Measurements from ENCODE around the gene DCXR. TPM values are rescaled to one million over a fixed set of nuclear protein-coding genes. Genes with fewer than 3 reads are reported as not detected.

Gene DCXR
- total RNA-seq, 2 donors from 2014 or later, result 114 to 125 TPM

- Mint-ChIP-seq H3K27me3 (ENCODE audit: low read depth) (no peaks in the 10 kb centered on the region), H3K36me3 (ENCODE audit: insufficient read depth in 2 of 2) (peaks cover 0 to 4% of the 10 kb centered on the region in 2 donors), H3K27ac (no peak overlapping the region), H3K9me3 (no peaks in the 10 kb centered on the region), H3K4me1 (ENCODE audit: low read depth) (peaks cover 12% of the 10 kb centered on the region), H3K4me3 (no peak overlapping the region)
- no peak for DNase-seq
- no peak for ATAC-seq (replicated peaks in 1 of 2)
These were observed 18.6 kb upstream of the DCXR start for GRCh38 chr17:82055965-82056728.

- Mint-ChIP-seq H3K4me3 (peak overlapping the region in 1 of 2 donors; percentile 17), H3K27me3 (ENCODE audit: low read depth) (no peaks in the 10 kb centered on the region), H3K27ac (no peak overlapping the region), H3K9me3 (no peaks in the 10 kb centered on the region), H3K4me1 (ENCODE audit: low read depth) (peaks cover 19% of the 10 kb centered on the region), H3K36me3 (ENCODE audit: insufficient read depth in 2 of 2) (peaks cover 0 to 2% of the 10 kb centered on the region in 2 donors)
- DNase-seq (no peak), ATAC-seq (replicated peaks in 1 of 2) (no peak)
These were observed 17.8 kb upstream of the DCXR start for GRCh38 chr17:82055023-82055964.

GRCh38 chr17:82054351-82055022 is 17.0 kb upstream of the DCXR start:
- H3K9me3 Mint-ChIP-seq, result no peaks in the 10 kb centered on the region
- ATAC-seq (replicated peaks in 1 of 2) (no peak), DNase-seq (no peak)
- H3K4me3 Mint-ChIP-seq, result peak overlapping the region in 1 of 2 donors; percentile 17
- no peak overlapping the region for H3K27ac Mint-ChIP-seq
- H3K4me1 Mint-ChIP-seq (ENCODE audit: low read depth), result peaks cover 20% of the 10 kb centered on the region
- H3K36me3 Mint-ChIP-seq (ENCODE audit: insufficient read depth in 2 of 2), result no peaks in the 10 kb centered on the region
- no peaks in the 10 kb centered on the region for H3K27me3 Mint-ChIP-seq (ENCODE audit: low read depth)

- no peak overlapping the region for H3K27ac Mint-ChIP-seq
- no peak for DNase-seq
These were observed 16.2 kb upstream of the DCXR start for GRCh38 chr17:82053556-82054263.

GRCh38 chr17:82053130-82053529 is 15.6 kb upstream of the DCXR start:
- Mint-ChIP-seq H3K4me1 (ENCODE audit: low read depth) (peaks cover 20% of the 10 kb centered on the region), H3K4me3 (peak overlapping the region; percentile 84 to 88), H3K27me3 (ENCODE audit: low read depth) (no peaks in the 10 kb centered on the region), H3K9me3 (no peaks in the 10 kb centered on the region), H3K36me3 (ENCODE audit: insufficient read depth in 2 of 2) (no peaks in the 10 kb centered on the region), H3K27ac (no peak overlapping the region)
- ATAC-seq (replicated peaks in 1 of 2) (no peak), DNase-seq (no peak)

More at GRCh38 chr17:82053556-82054263, 16.2 kb upstream of the DCXR start:
- Mint-ChIP-seq H3K4me3 (peak overlapping the region; percentile 84 to 88), H3K36me3 (ENCODE audit: insufficient read depth in 2 of 2) (no peaks in the 10 kb centered on the region), H3K9me3 (no peaks in the 10 kb centered on the region), H3K4me1 (ENCODE audit: low read depth) (peaks cover 20% of the 10 kb centered on the region), H3K27me3 (ENCODE audit: low read depth) (no peaks in the 10 kb centered on the region)
- ATAC-seq (replicated peaks in 1 of 2), result no peak

- DNase-seq, result no peak
- Mint-ChIP-seq H3K4me3 (peak overlapping the region; percentile 84 to 88), H3K27me3 (ENCODE audit: low read depth) (no peaks in the 10 kb centered on the region), H3K27ac (no peak overlapping the region), H3K9me3 (no peaks in the 10 kb centered on the region), H3K4me1 (ENCODE audit: low read depth) (peaks cover 20% of the 10 kb centered on the region), H3K36me3 (ENCODE audit: insufficient read depth in 2 of 2) (no peaks in the 10 kb centered on the region)
- no peak for ATAC-seq (replicated peaks in 1 of 2)
These were observed 15.2 kb upstream of the DCXR start for GRCh38 chr17:82052638-82053059.

- DNase-seq (peak; percentile 87 to 89), ATAC-seq (replicated peaks in 1 of 2) (peak; percentile 91)
- H3K4me3 Mint-ChIP-seq, result peak within 1 kb of the TSS; percentile 92 to 95
- peak within 1 kb of the TSS; percentile 30 for H3K27ac Mint-ChIP-seq
- H3K36me3 Mint-ChIP-seq (ENCODE audit: insufficient read depth in 2 of 2), result no peaks in the 10 kb centered on the region
- H3K9me3 Mint-ChIP-seq, result no peaks in the 10 kb centered on the region
- no peaks in the 10 kb centered on the region for H3K27me3 Mint-ChIP-seq (ENCODE audit: low read depth)
- peaks cover 20% of the 10 kb centered on the region for H3K4me1 Mint-ChIP-seq (ENCODE audit: low read depth)
These were observed 14.5 kb upstream of the DCXR start, which contains the start of the genes GPS1 and RFNG for GRCh38 chr17:82051776-82052637. Gene GPS1, plus strand, starts transcription at chr17:82051898. Its CDS starts 34 bp downstream, at chr17:82051932. Gene RFNG, minus strand, starts transcription at chr17:82051811. Its CDS starts 45 bp downstream, at chr17:82051766.

GRCh38 chr17:82050761-82051641 is 13.5 kb upstream of the DCXR start:
- ATAC-seq (replicated peaks in 1 of 2), result peak; percentile 33 to 39
- Mint-ChIP-seq H3K27ac (peak overlapping the region; percentile 30), H3K4me1 (ENCODE audit: low read depth) (peaks cover 20% of the 10 kb centered on the region), H3K4me3 (peak overlapping the region; percentile 92 to 95), H3K27me3 (ENCODE audit: low read depth) (no peaks in the 10 kb centered on the region), H3K36me3 (ENCODE audit: insufficient read depth in 2 of 2) (no peaks in the 10 kb centered on the region), H3K9me3 (no peaks in the 10 kb centered on the region)
- DNase-seq, result no peak

- H3K4me3 Mint-ChIP-seq, result peak overlapping the region; percentile 92 to 95
- ATAC-seq (replicated peaks in 1 of 2) (no peak), DNase-seq (no peak)
- peaks cover 20% of the 10 kb centered on the region for H3K4me1 Mint-ChIP-seq (ENCODE audit: low read depth)
- H3K27ac Mint-ChIP-seq, result no peak overlapping the region
- no peaks in the 10 kb centered on the region for H3K9me3 Mint-ChIP-seq
- no peaks in the 10 kb centered on the region for H3K27me3 Mint-ChIP-seq (ENCODE audit: low read depth)
- H3K36me3 Mint-ChIP-seq (ENCODE audit: insufficient read depth in 2 of 2), result no peaks in the 10 kb centered on the region
These were observed 12.8 kb upstream of the DCXR start for GRCh38 chr17:82050152-82050760.

- no peak overlapping the region for H3K27ac Mint-ChIP-seq
- H3K9me3 Mint-ChIP-seq, result no peaks in the 10 kb centered on the region
- no peak overlapping the region for H3K4me3 Mint-ChIP-seq
- no peak for ATAC-seq (replicated peaks in 1 of 2)
- no peaks in the 10 kb centered on the region for H3K27me3 Mint-ChIP-seq (ENCODE audit: low read depth)
- no peaks in the 10 kb centered on the region for H3K36me3 Mint-ChIP-seq (ENCODE audit: insufficient read depth in 2 of 2)
- peaks cover 20% of the 10 kb centered on the region for H3K4me1 Mint-ChIP-seq (ENCODE audit: low read depth)
- no peak for DNase-seq
These were observed 12.0 kb upstream of the DCXR start for GRCh38 chr17:82049521-82049971.

All from activated T-cell treated with anti-CD3 and anti-CD28 coated beads, Interleukin-2, amount 50 U/mL, for 72 hours (primary cell).